ENCODE results near the gene CAMK1G. TPM values are rescaled to one million over a fixed set of nuclear protein-coding genes. Genes with fewer than 3 reads are reported as not detected.

The CAMK1G gene
- polyA plus RNA-seq, 1 of the 3 experiments (the other 2 are of a cell fraction), result 15.1 TPM

DNA sequence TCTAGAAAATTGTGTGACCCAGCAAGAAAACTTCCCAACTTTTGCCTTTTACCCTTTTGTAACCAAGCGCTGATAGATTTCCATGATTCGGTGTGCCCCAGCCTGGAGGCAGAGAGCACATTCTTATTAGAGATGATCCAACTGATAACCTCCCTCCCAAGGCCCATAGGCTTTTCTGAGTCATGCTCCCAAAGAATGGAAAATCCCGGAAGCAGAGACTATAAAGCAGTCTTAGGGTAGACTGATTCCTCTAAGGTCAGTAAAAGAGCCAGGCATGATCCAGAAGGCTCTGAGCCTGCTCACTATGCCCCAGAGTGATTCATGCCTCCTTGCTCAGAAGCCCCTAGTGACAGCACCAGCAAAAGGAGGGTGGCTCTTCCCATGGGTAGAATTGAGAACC lies 4.3 kb downstream of the CAMK1G start:
- Histone ChIP-seq H3K27ac (ENCODE audit: low read depth in 2 of 2, low read length in 1 of 2) (peak overlapping the region; percentile 58 to 89; a peak in 3 of 4 replicates), H3K4me3 (ENCODE audit: low read depth in 2 of 2, low read length in 1 of 2) (peak overlapping the region in 1 of 2 experiments; percentile 10; a peak in 1 of 4 replicates), H3K9me3 (no peaks in the 10 kb centered on the region), H3F3A (replicated peaks; ENCODE audit: insufficient read depth) (peaks cover 24% of the 10 kb centered on the region), H4K20me1 (ENCODE audit: insufficient read depth) (no peaks in the 10 kb centered on the region; the same call in 1 of the 2 replicates), H3K9me2 (no peaks in the 10 kb centered on the region), H3K79me2 (ENCODE audit: insufficient read depth) (peaks cover 36% of the 10 kb centered on the region), H3K9ac (peak overlapping the region; percentile 24; the same call in 1 of the 2 replicates), H3K4me1 (ENCODE audit: control insufficient read depth in 1 of 2, insufficient read depth in 2 of 2, low read depth in 1 of 2, low read length in 1 of 2) (peaks cover 18 to 52% of the 10 kb centered on the region in 2 experiments), H2AFZ (ENCODE audit: low read depth) (no peak overlapping the region), H3K4me2 (peak overlapping the region; percentile 87), H3K27me3 (ENCODE audit: insufficient read depth) (no peaks in the 10 kb centered on the region), H3K36me3 (replicated peaks in 1 of 2; ENCODE audit: control insufficient read depth in 1 of 2, insufficient read depth in 2 of 2, low read length in 1 of 2) (peaks cover 0 to 11% of the 10 kb centered on the region in 2 experiments)
- no peak for DNase-seq
- CTCF ChIA-PET, result interaction anchor here (1.6 to 14.3 kb wide), 3 partner anchors 21 to 105 kb away, joined by 6 to 139 read pairs (median 62); no protein-coding TSS in a partner anchor
- WGBS (ENCODE audit: low lambda C conversion rate), result 30% methylated on average over 3 of the region's 3 CpGs
- POLR2A ChIA-PET, result no interaction called here
- no peak for TF ChIP-seq SIN3A (IDR thresholded peaks at IDR 0.05; ENCODE audit: borderline replicate concordance, low read depth, low read length)
- TF ChIP-seq, protein P1, sequence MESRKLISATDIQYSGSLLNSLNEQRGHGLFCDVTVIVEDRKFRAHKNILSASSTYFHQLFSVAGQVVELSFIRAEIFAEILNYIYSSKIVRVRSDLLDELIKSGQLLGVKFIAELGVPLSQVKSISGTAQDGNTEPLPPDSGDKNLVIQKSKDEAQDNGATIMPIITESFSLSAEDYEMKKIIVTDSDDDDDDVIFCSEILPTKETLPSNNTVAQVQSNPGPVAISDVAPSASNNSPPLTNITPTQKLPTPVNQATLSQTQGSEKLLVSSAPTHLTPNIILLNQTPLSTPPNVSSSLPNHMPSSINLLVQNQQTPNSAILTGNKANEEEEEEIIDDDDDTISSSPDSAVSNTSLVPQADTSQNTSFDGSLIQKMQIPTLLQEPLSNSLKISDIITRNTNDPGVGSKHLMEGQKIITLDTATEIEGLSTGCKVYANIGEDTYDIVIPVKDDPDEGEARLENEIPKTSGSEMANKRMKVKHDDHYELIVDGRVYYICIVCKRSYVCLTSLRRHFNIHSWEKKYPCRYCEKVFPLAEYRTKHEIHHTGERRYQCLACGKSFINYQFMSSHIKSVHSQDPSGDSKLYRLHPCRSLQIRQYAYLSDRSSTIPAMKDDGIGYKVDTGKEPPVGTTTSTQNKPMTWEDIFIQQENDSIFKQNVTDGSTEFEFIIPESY (IDR thresholded peaks at IDR 0.05; ENCODE audit: borderline replicate concordance, low read depth), result no peak
- no peak for TF ChIP-seq RCOR1 (IDR thresholded peaks at IDR 0.05; ENCODE audit: low read length)
- TF ChIP-seq EZH2phosphoT487 (IDR thresholded peaks at IDR 0.05; ENCODE audit: borderline replicate concordance, low read depth), result no peak
- peak; percentile 91 for TF ChIP-seq ELF1 (IDR thresholded peaks at IDR 0.05)
- TF ChIP-seq, protein P2, sequence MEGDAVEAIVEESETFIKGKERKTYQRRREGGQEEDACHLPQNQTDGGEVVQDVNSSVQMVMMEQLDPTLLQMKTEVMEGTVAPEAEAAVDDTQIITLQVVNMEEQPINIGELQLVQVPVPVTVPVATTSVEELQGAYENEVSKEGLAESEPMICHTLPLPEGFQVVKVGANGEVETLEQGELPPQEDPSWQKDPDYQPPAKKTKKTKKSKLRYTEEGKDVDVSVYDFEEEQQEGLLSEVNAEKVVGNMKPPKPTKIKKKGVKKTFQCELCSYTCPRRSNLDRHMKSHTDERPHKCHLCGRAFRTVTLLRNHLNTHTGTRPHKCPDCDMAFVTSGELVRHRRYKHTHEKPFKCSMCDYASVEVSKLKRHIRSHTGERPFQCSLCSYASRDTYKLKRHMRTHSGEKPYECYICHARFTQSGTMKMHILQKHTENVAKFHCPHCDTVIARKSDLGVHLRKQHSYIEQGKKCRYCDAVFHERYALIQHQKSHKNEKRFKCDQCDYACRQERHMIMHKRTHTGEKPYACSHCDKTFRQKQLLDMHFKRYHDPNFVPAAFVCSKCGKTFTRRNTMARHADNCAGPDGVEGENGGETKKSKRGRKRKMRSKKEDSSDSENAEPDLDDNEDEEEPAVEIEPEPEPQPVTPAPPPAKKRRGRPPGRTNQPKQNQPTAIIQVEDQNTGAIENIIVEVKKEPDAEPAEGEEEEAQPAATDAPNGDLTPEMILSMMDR (IDR thresholded peaks at IDR 0.05), result no peak
- TF ChIP-seq PBX3 (IDR thresholded peaks at IDR 0.05), result peak; percentile 64; the same call in 1 of the 2 replicates
- peak in 1 of 2 experiments; percentile 77; a peak in 2 of 4 replicates for TF ChIP-seq EP300 (IDR thresholded peaks at IDR 0.05; ENCODE audit: borderline replicate concordance in 1 of 2, low read depth in 1 of 2, low read length in 1 of 2)
- peak; percentile 85 for TF ChIP-seq JUND (IDR thresholded peaks at IDR 0.05)
- TF ChIP-seq MXI1 (IDR thresholded peaks at IDR 0.05; ENCODE audit: low read depth, low read length), result no peak
- TF ChIP-seq, protein P3, sequence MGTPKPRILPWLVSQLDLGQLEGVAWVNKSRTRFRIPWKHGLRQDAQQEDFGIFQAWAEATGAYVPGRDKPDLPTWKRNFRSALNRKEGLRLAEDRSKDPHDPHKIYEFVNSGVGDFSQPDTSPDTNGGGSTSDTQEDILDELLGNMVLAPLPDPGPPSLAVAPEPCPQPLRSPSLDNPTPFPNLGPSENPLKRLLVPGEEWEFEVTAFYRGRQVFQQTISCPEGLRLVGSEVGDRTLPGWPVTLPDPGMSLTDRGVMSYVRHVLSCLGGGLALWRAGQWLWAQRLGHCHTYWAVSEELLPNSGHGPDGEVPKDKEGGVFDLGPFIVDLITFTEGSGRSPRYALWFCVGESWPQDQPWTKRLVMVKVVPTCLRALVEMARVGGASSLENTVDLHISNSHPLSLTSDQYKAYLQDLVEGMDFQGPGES (IDR thresholded peaks at IDR 0.05; ENCODE audit: low read depth, low read length), result no peak
- peak; percentile 60; the same call in 1 of the 2 replicates for TF ChIP-seq TEAD4 (IDR thresholded peaks at IDR 0.05; ENCODE audit: borderline replicate concordance, insufficient read depth)
- TF ChIP-seq NRF1 (IDR thresholded peaks at IDR 0.05; ENCODE audit: low read depth, low read length), result no peak
- peak; percentile 75 for TF ChIP-seq TCF12 (IDR thresholded peaks at IDR 0.05)
- TF ChIP-seq CHD2 (IDR thresholded peaks at IDR 0.05; ENCODE audit: low read length, partially characterized antibody), result no peak
- no peak for TF ChIP-seq POLR2AphosphoS5 (IDR thresholded peaks at IDR 0.05; ENCODE audit: low read depth, low read length)
- TF ChIP-seq FOXM1 (IDR thresholded peaks at IDR 0.05; ENCODE audit: low read depth), result no peak
- TF ChIP-seq REST (IDR thresholded peaks at IDR 0.05; ENCODE audit: low read depth, low read length), result no peak
- peak; percentile 91 for TF ChIP-seq FOSL2 (IDR thresholded peaks at IDR 0.05; ENCODE audit: borderline replicate concordance, low read depth)
- peak; percentile 9; the same call in 1 of the 2 replicates for TF ChIP-seq GABPA (IDR thresholded peaks at IDR 0.05; ENCODE audit: low read depth)
- TF ChIP-seq, protein P4, sequence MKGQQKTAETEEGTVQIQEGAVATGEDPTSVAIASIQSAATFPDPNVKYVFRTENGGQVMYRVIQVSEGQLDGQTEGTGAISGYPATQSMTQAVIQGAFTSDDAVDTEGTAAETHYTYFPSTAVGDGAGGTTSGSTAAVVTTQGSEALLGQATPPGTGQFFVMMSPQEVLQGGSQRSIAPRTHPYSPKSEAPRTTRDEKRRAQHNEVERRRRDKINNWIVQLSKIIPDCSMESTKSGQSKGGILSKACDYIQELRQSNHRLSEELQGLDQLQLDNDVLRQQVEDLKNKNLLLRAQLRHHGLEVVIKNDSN (IDR thresholded peaks at IDR 0.05; ENCODE audit: borderline replicate concordance, low read depth), result 0 out of 2 replicates have a peak, but pooled peaks have one; percentile 6

Measured in SK-N-SH (cell line).